Sigmoid colon (tissue), 7 donors: Measurements from ENCODE around the gene CSNK1G2. TPM values are rescaled to one million over a fixed set of nuclear protein-coding genes. Genes with fewer than 3 reads are reported as not detected.

Experiments used
- DNase-seq: peaks from one replicate; pipeline ENCODE4 v3.0.0-alpha.2; 2019
- H3K27ac ChIP-seq, 4 donors: fragments of 200-600 bp; sonication (generic); one replicate each; pipeline ENCODE4 v1.5.1; 2016 to 2019; ENCODE audit warnings: mild to moderate bottlenecking in 1 of 4
- H3K27me3 ChIP-seq, 3 donors: fragments of 200-600 bp; sonication (generic); one replicate each; pipeline ENCODE4 v1.5.1; 2019; ENCODE audit warnings: mild to moderate bottlenecking in 1 of 3
- H3K36me3 ChIP-seq, 4 donors: fragments of 200-600 bp; sonication (generic); one replicate each; pipeline ENCODE4 v1.5.1; 2016 to 2019
- H3K4me1 ChIP-seq, 4 donors: fragments of 200-600 bp; sonication (generic); one replicate each; pipeline ENCODE4 v1.5.1; 2017 to 2019
- H3K4me3 ChIP-seq, 4 donors: fragments of 200-600 bp; sonication (generic); one replicate each; pipeline ENCODE4 v1.5.1; 2017 to 2019; ENCODE audit warnings: mild to moderate bottlenecking in 2 of 4, moderate library complexity in 1 of 4
- H3K9me3 ChIP-seq, 4 donors: fragments of 200-600 bp in 3 of 4; sonication (generic) in 3 of 4; one replicate each; pipeline versions ENCODE4 v1.5.1 to v1.6.1; 2013 to 2019
- EP300 ChIP-seq, 4 donors: sonication (generic); formaldehyde crosslinking; IDR thresholded peaks; one replicate each; pipeline ENCODE4 v1.6.1; 2017; ENCODE audit warnings: antibody characterized with exemption in 4 of 4
- POLR2A ChIP-seq, 2 donors: fragments of 450-650 bp; IDR thresholded peaks; one replicate each; pipeline ENCODE4 v1.6.1; 2016; ENCODE audit warnings: antibody characterized with exemption in 2 of 2, mild to moderate bottlenecking in 2 of 2, moderate library complexity in 2 of 2
- POLR2AphosphoS5 ChIP-seq, 4 donors: sonication (generic); formaldehyde crosslinking; IDR thresholded peaks; one replicate each; pipeline ENCODE4 v1.6.1; 2017; ENCODE audit warnings: antibody characterized with exemption in 4 of 4
- WGBS, 2 donors: extraction: QIAGEN DNeasy Blood & Tissue Kit; methylation state at CpG; one replicate each; pipeline ENCODE4 v1.1.7; 2013; 5-methylcytosine and 5-hydroxymethylcytosine counted together
- intact Hi-C: fragments of 100-400 bp; cut with DNase I; formaldehyde crosslinking; loops from one replicate; pipeline ENCODE4 v1.15.1; 2023
- polyA plus RNA-seq, 3 donors: library from polyadenylated mRNA; stranded (reverse); fragments of 200-250 nt; gene quantifications; one replicate each; pipeline ENCODE4 v1.2.3, GENCODE V29; 2013
- total RNA-seq, 4 donors: library from RNA; depleted of rRNA; stranded (reverse); fragments of >200 nt; gene quantifications; one replicate each; pipeline ENCODE4 v1.1.0, GENCODE V29; 2016
- TF ChIP-seq, protein P1 (sequence below), 4 experiments: fragments of 450-650 bp in 3 of 4; fragments of 200-600 bp in 1 of 4; IDR thresholded peaks; one replicate each; pipeline ENCODE4 v1.5.1; 2016 to 2019; ENCODE audit warnings: antibody characterized with exemption in 4 of 4, mild to moderate bottlenecking in 3 of 4, moderate library complexity in 2 of 4
- donor health status: healthy with polysubstance abuse.
- donor health status: Bipolar disorder and iron deficiency.
- donor health status: healthy.

Gene CSNK1G2
- total and polyA plus RNA-seq, 7 donors: 24.6 to 91.1 (median 35.9) TPM

DNA sequence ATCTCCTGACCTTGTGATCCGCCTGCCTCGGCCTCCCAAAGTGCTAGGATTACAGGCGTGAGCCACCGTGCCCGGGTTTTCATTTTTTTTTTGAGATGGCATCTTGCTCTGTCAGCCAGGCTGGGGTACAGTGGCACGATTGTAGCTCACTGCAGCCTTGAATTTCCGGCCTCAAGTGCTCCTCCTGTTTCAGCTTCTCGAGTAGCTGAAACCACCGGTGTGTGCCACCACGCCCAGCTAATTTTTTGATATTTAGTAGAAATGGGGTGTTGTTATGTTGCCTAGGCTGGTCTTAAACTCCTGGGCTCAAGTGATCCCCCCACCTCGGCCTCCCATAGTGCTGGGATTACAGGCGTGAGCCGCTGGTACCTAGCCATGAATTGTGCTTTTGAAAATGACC lies 29.9 kb upstream of the CSNK1G2 start:
- Histone ChIP-seq H3K36me3 (peaks cover 8 to 33% (median 18%) of the 10 kb centered on the region in 4 donors), H3K27ac (no peak overlapping the region), H3K4me1 (peaks cover 0 to 19% (median 15%) of the 10 kb centered on the region in 4 donors), H3K9me3 (no peaks in the 10 kb centered on the region), H3K4me3 (no peak overlapping the region), H3K27me3 (no peaks in the 10 kb centered on the region)
- no peak for DNase-seq
- intact Hi-C loops: no loop called here
- WGBS, 2 donors: 85 to 93% methylated on average over 13 of the region's 13 CpGs
- TF ChIP-seq POLR2AphosphoS5 (IDR thresholded peaks at IDR 0.05) (no peak), EP300 (IDR thresholded peaks at IDR 0.05) (no peak), POLR2A (IDR thresholded peaks at IDR 0.05) (no peak)
- TF ChIP-seq, protein P1, sequence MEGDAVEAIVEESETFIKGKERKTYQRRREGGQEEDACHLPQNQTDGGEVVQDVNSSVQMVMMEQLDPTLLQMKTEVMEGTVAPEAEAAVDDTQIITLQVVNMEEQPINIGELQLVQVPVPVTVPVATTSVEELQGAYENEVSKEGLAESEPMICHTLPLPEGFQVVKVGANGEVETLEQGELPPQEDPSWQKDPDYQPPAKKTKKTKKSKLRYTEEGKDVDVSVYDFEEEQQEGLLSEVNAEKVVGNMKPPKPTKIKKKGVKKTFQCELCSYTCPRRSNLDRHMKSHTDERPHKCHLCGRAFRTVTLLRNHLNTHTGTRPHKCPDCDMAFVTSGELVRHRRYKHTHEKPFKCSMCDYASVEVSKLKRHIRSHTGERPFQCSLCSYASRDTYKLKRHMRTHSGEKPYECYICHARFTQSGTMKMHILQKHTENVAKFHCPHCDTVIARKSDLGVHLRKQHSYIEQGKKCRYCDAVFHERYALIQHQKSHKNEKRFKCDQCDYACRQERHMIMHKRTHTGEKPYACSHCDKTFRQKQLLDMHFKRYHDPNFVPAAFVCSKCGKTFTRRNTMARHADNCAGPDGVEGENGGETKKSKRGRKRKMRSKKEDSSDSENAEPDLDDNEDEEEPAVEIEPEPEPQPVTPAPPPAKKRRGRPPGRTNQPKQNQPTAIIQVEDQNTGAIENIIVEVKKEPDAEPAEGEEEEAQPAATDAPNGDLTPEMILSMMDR (IDR thresholded peaks at IDR 0.05): no peak

DNA sequence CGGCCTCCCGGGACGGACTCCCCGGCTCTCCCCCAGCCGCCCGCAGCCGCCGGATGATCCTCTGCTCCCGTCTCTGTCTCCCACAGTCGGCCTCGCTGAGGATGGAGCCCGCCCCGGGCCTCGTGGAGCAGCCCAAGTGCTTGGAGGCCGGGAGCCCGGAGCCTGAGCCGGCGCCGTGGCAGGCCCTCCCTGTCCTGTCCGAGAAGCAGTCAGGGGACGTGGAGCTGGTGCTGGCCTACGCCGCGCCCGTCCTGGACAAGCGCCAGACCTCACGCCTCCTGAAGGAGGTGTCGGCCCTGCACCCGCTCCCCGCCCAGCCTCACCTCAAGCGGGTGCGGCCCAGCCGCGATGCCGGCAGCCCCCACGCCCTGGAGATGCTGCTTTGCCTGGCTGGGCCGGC lies 29.0 kb upstream of the CSNK1G2 start:
- 29 to 84% methylated on average over 37 of the region's 37 CpGs for WGBS, 2 donors
- Histone ChIP-seq H3K27me3 (no peaks in the 10 kb centered on the region), H3K4me3 (no peak overlapping the region), H3K4me1 (peaks cover 0 to 15% (median 11%) of the 10 kb centered on the region in 4 donors), H3K9me3 (no peaks in the 10 kb centered on the region), H3K36me3 (peaks cover 8 to 33% (median 18%) of the 10 kb centered on the region in 4 donors), H3K27ac (no peak overlapping the region)
- no peak for DNase-seq
- intact Hi-C loops: no loop called here
- TF ChIP-seq, protein P1 (IDR thresholded peaks at IDR 0.05): no peak
- no peak for TF ChIP-seq POLR2AphosphoS5 (IDR thresholded peaks at IDR 0.05)
- no peak for TF ChIP-seq POLR2A (IDR thresholded peaks at IDR 0.05)
- no peak for TF ChIP-seq EP300 (IDR thresholded peaks at IDR 0.05)

DNA sequence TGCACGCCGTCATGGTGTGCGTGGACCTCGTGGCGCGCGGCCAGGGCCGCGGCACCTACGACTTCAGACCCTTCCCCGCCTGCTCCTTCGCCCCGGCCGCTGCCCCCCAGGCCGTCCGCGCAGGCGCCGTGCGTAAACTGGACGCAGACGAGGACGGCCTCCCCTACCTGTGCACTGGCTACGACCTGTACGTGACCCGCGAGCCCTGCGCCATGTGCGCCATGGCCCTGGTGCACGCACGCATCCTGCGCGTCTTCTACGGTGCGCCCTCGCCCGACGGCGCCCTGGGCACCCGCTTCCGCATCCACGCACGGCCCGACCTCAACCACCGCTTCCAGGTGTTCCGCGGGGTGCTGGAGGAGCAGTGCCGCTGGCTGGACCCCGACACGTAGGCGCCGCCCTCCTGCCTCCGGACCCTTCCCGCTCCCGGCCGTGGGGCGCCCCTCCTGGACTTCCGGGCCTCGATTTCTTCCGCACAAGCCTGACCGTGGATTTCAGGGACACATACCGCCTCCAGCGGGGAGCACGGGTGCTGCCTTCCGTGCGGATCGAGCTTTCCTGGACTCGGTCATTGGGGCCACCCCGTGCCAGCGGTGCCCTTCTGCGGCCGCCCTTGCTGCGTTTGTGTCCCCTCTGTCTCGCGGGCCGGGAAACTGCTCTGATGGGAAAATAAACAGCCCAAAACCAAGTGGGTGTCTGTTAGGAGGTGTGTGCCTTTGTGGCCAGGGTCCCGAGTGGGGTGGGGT lies 28.0 kb upstream of the CSNK1G2 start:
- H3K4me1 ChIP-seq: peaks cover 0 to 15% (median 6%) of the 10 kb centered on the region in 4 donors
- H3K36me3 ChIP-seq: peaks cover 11 to 37% (median 20%) of the 10 kb centered on the region in 4 donors
- 96 to 98% methylated on average over 77 of the region's 77 CpGs for WGBS, 2 donors
- H3K27me3 ChIP-seq: no peaks in the 10 kb centered on the region
- intact Hi-C loops: no loop called here
- H3K27ac ChIP-seq: no peak overlapping the region
- no peak for DNase-seq
- no peaks in the 10 kb centered on the region for H3K9me3 ChIP-seq
- no peak overlapping the region for H3K4me3 ChIP-seq
- TF ChIP-seq EP300 (IDR thresholded peaks at IDR 0.05): no peak

DNA sequence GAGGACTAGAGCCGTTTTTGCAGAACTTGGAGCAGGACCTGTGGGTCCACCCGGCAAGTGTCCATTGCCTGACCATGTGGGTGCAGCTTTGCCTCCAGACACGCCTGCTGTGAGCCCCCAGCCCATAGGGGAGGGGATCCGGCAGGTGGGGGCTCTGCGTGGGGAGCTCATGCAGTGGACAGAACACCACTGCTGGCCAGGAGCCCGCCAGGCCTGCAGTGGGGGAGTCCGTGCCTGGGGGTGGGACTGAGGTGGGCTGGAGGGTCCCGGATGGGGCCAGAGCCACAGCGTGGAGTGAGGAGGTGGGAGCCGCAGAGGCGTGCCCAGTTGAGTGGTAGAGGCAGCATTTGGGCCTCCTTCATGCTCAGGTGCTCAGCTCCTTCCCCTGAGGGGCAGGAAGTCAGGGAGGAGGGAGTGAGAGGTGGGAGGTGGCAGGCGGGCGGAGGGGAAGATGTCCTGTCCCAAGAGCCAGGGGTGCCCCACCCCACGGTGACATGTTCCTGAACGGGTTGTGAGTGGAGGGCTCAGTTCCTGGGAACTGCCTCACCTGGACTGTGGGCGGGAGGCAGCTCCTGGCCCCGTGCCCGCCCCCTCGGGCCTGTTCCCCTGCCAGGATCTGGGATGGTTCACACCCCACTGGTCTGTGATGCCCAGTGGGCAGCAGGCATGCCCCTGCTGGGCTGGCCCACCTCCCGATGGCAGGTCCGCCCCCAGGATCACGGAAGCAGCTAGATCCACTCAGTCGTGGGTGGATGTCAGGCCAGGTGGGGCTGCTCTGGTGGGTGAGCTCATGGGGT lies 27.0 kb upstream of the CSNK1G2 start:
- WGBS, 2 donors: 89% methylated on average over 23 of the region's 23 CpGs
- TF ChIP-seq POLR2AphosphoS5 (IDR thresholded peaks at IDR 0.05) (no peak), POLR2A (IDR thresholded peaks at IDR 0.05) (no peak), EP300 (IDR thresholded peaks at IDR 0.05) (no peak)
- TF ChIP-seq, protein P1 (IDR thresholded peaks at IDR 0.05): no peak
- Histone ChIP-seq H3K27me3 (no peaks in the 10 kb centered on the region), H3K4me3 (no peak overlapping the region), H3K4me1 (peaks cover 0 to 11% (median 2%) of the 10 kb centered on the region in 4 donors), H3K36me3 (peaks cover 15 to 47% (median 28%) of the 10 kb centered on the region in 4 donors), H3K27ac (no peak overlapping the region), H3K9me3 (no peaks in the 10 kb centered on the region)
- no peak for DNase-seq
- intact Hi-C loops: no loop called here

DNA sequence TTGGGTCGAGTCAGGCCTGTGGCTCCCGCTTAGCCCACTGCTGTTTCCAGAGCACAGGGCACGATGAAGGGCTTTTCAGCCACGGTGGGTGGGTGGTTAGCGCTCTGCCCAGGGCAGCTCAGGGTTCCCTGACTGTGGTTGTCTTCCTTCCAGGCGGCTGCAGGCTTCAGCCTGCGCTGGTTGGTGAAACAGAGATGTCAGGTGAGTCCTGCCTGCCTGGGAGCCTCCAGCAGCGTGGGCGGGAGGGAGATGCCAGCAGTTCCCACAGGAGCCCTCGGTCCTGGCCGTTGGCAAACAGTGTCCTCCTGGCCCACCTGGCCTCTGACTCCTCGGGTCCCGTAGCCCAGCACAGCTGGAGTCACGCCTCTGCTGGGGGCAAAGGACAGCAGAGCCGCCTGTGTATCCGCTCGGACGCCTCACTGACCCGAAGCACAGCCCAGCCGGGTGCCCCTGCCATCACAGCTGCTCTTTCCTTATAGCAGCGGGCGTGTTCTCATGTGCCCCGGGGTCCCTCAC lies 26.1 kb upstream of the CSNK1G2 start:
- TF ChIP-seq, protein P1 (IDR thresholded peaks at IDR 0.05): no peak
- TF ChIP-seq POLR2A (IDR thresholded peaks at IDR 0.05) (no peak), EP300 (IDR thresholded peaks at IDR 0.05) (no peak), POLR2AphosphoS5 (IDR thresholded peaks at IDR 0.05) (no peak)
- Histone ChIP-seq H3K36me3 (peaks cover 19 to 56% (median 35%) of the 10 kb centered on the region in 4 donors), H3K27ac (no peak overlapping the region), H3K4me1 (peaks cover 0 to 2% (median 0%) of the 10 kb centered on the region in 4 donors), H3K9me3 (no peaks in the 10 kb centered on the region), H3K4me3 (no peak overlapping the region), H3K27me3 (no peaks in the 10 kb centered on the region)
- 89 to 94% methylated on average over 23 of the region's 23 CpGs for WGBS, 2 donors
- no peak for DNase-seq
- intact Hi-C loops: no loop called here
